NT2/D1 (cell line): Measurements from ENCODE around the gene STAG3.
"Not testable (repeated sequence)": the region's sequence is repeated elsewhere in the genome, so short reads cannot be mapped to it uniquely, and the experiment has no call there.

Experiments
- DNase-seq: peaks from one replicate; pipeline ENCODE4 v3.0.0-alpha.2; 2011; ENCODE audit warnings: low read depth, low spot score
- H3K27me3 ChIP-seq: 2 replicates; pipeline ENCODE4 v1.6.0; 2011; ENCODE audit warnings: mild to moderate bottlenecking; ENCODE audit not compliant: insufficient read length, insufficient read depth
- H3K36me3 ChIP-seq: 2 replicates; pipeline ENCODE4 v1.6.1; 2011; ENCODE audit warnings: mild to moderate bottlenecking, low read length, mixed read lengths; ENCODE audit not compliant: insufficient read depth, insufficient read length
- H3K4me1 ChIP-seq: 2 replicates; pipeline ENCODE4 v1.5.1; 2011; ENCODE audit not compliant: insufficient read depth, insufficient read length
- H3K4me3 ChIP-seq: 2 replicates; pipeline ENCODE4 v1.5.1; 2011; ENCODE audit warnings: low read depth; ENCODE audit not compliant: insufficient read length
- H3K9ac ChIP-seq: 2 replicates; pipeline ENCODE4 v1.6.0; 2011; ENCODE audit warnings: low read depth; ENCODE audit not compliant: insufficient read length
- H3K9me3 ChIP-seq: 2 replicates; pipeline ENCODE4 v1.5.1; 2011; ENCODE audit warnings: mild to moderate bottlenecking, low read length; ENCODE audit not compliant: insufficient read depth
- SUZ12 ChIP-seq: IDR thresholded peaks from 2 replicates; pipeline ENCODE4 v1.6.1; 2011; ENCODE audit not compliant: insufficient read length, insufficient read depth; ENCODE audit errors: extremely low read depth
- YY1 ChIP-seq: IDR thresholded peaks from 2 replicates; pipeline ENCODE4 v1.6.1; 2011; ENCODE audit not compliant: insufficient read length, insufficient read depth
- ZNF274 ChIP-seq: IDR thresholded peaks from 2 replicates; pipeline ENCODE4 v1.6.1; 2011; ENCODE audit warnings: mild to moderate bottlenecking, low read depth, low read length

The STAG3 gene

GRCh38 chr7:100171840-100172239 is 5.9 kb upstream of the STAG3 start:
- Histone ChIP-seq H3K9ac (no peak overlapping the region), H3K4me1 (peaks cover 8% of the 10 kb centered on the region), H3K27me3 (peaks cover 6% of the 10 kb centered on the region), H3K36me3 (peaks cover 11% of the 10 kb centered on the region), H3K9me3 (no peaks in the 10 kb centered on the region), H3K4me3 (no peak overlapping the region)
- TF ChIP-seq SUZ12 (no peak), YY1 (no peak), ZNF274 (no peak)
- DNase-seq: no peak

- Histone ChIP-seq H3K4me1 (peaks cover 5% of the 10 kb centered on the region), H3K9me3 (no peaks in the 10 kb centered on the region; the same call in 1 of the 2 replicates), H3K9ac (no peak overlapping the region), H3K27me3 (no peaks in the 10 kb centered on the region), H3K36me3 (peaks cover 11% of the 10 kb centered on the region), H3K4me3 (no peak overlapping the region)
- TF ChIP-seq YY1: no peak
- TF ChIP-seq SUZ12: no peak
- no peak for TF ChIP-seq ZNF274
- no peak for DNase-seq
Observed at GRCh38 chr7:100173806-100174495, 3.8 kb upstream of the STAG3 start.

GRCh38 chr7:100174582-100174981 is 3.1 kb upstream of the STAG3 start:
- no peak overlapping the region for H3K9ac ChIP-seq
- no peak overlapping the region for H3K4me3 ChIP-seq
- DNase-seq: no peak
- TF ChIP-seq SUZ12 (no peak), ZNF274 (no peak), YY1 (no peak)
- H3K9me3 ChIP-seq: no peaks in the 10 kb centered on the region; the same call in 1 of the 2 replicates
- H3K36me3 ChIP-seq: peaks cover 11% of the 10 kb centered on the region
- H3K27me3 ChIP-seq: no peaks in the 10 kb centered on the region
- peaks cover 5% of the 10 kb centered on the region for H3K4me1 ChIP-seq

- TF ChIP-seq ZNF274 (no peak), YY1 (no peak), SUZ12 (no peak)
- Histone ChIP-seq H3K4me1 (no peaks in the 10 kb centered on the region), H3K4me3 (no peak overlapping the region), H3K36me3 (peaks cover 11% of the 10 kb centered on the region), H3K9ac (no peak overlapping the region), H3K27me3 (no peaks in the 10 kb centered on the region), H3K9me3 (no peaks in the 10 kb centered on the region; the same call in 1 of the 2 replicates)
- no peak for DNase-seq
Observed at GRCh38 chr7:100175296-100175935, 2.3 kb upstream of the STAG3 start.

GRCh38 chr7:100176096-100177044 is 1.3 kb upstream of the STAG3 start:
- Histone ChIP-seq H3K9me3 (no peaks in the 10 kb centered on the region; the same call in 1 of the 2 replicates), H3K9ac (no peak overlapping the region), H3K36me3 (peaks cover 11% of the 10 kb centered on the region), H3K4me3 (peak overlapping the region; percentile 80), H3K27me3 (no peaks in the 10 kb centered on the region), H3K4me1 (no peaks in the 10 kb centered on the region)
- no peak for DNase-seq
- no peak for TF ChIP-seq SUZ12

GRCh38 chr7:100180084-100180483 is 2.4 kb downstream of the STAG3 start:
- not testable (repeated sequence) for DNase-seq, H3K4me1 ChIP-seq, H3K9me3 ChIP-seq, H3K9ac ChIP-seq, H3K27me3 ChIP-seq, H3K4me3 ChIP-seq, H3K36me3 ChIP-seq

GRCh38 chr7:100182616-100183015 is 4.9 kb downstream of the STAG3 start:
- not testable (repeated sequence) for DNase-seq, H3K9me3 ChIP-seq, H3K36me3 ChIP-seq, H3K27me3 ChIP-seq, H3K4me3 ChIP-seq, H3K9ac ChIP-seq, H3K4me1 ChIP-seq

- H3K4me3 ChIP-seq, DNase-seq, H3K9me3 ChIP-seq, H3K4me1 ChIP-seq, H3K27me3 ChIP-seq, H3K36me3 ChIP-seq, H3K9ac ChIP-seq: not testable (repeated sequence)
Observed at GRCh38 chr7:100183090-100183489, 5.4 kb downstream of the STAG3 start.
